ENCODE data around the gene UBXN7. TPM values are rescaled to one million over a fixed set of nuclear protein-coding genes. Genes with fewer than 3 reads are reported as not detected.

UBXN7 gene
- total and polyA plus RNA-seq, 9 of the 15 experiments (the other 6 are each of a cell fraction or from before 2014, with no cell fraction given), result 3.5 to 44.6 (median 13.4) TPM

GRCh38 chr3:196317687-196318467, 114.3 kb downstream of the UBXN7 start, which contains the start of gene DYNLT2B (continued):
- TF ChIP-seq CLOCK (CRISPR knock-in tag; IDR thresholded peaks at IDR 0.05; ENCODE audit: borderline replicate concordance), result no peak
- no peak for TF ChIP-seq ZNF146 (CRISPR knock-in tag; IDR thresholded peaks at IDR 0.05; ENCODE audit: unreplicated experiment)
- peak; percentile 70 to 87 for TF ChIP-seq MAZ (CRISPR knock-in tag; conservative IDR thresholded peaks at IDR 0.05 in 1 of 2, IDR thresholded peaks at IDR 0.05 in 1 of 2)
- peak; percentile 90; the same call in 1 of the 2 replicates for TF ChIP-seq CTBP1 (IDR thresholded peaks at IDR 0.05; ENCODE audit: borderline replicate concordance)
- TF ChIP-seq SETDB1 (IDR thresholded peaks at IDR 0.05; ENCODE audit: low read length), result peak; percentile 12
- no peak; a peak in 1 of 4 replicates for TF ChIP-seq TBL1XR1 (IDR thresholded peaks at IDR 0.05; ENCODE audit: low read length in 2 of 2)
- TF ChIP-seq ZNF778 (CRISPR knock-in tag; IDR thresholded peaks at IDR 0.05), result no peak
- TF ChIP-seq ZBTB43 (CRISPR knock-in tag; IDR thresholded peaks at IDR 0.05), result 0 out of 2 replicates have a peak, but pooled peaks have one; percentile 83
- TF ChIP-seq HNRNPLL (IDR thresholded peaks at IDR 0.05; ENCODE audit: low read depth, low read length, poor library complexity, severe bottlenecking), result peak; percentile 77
- 0 out of 2 replicates have a peak, but pooled peaks have one; percentile 30 for TF ChIP-seq SP1 (CRISPR knock-in tag; IDR thresholded peaks at IDR 0.05)
- TF ChIP-seq LCOR (CRISPR knock-in tag; IDR thresholded peaks at IDR 0.05), result 0 out of 2 replicates have a peak, but pooled peaks have one; percentile 14
- TF ChIP-seq GTF2A2 (tag; IDR thresholded peaks at IDR 0.05), result no peak
- TF ChIP-seq MYC (IDR thresholded peaks at IDR 0.05; ENCODE audit: low read depth, low read length), result peak; percentile 74; the same call in 1 of the 2 replicates
- no peak for TF ChIP-seq MYC (CRISPR knock-in tag; IDR thresholded peaks at IDR 0.05; ENCODE audit: borderline replicate concordance, low read depth)
- TF ChIP-seq THRAP3 (IDR thresholded peaks at IDR 0.05; ENCODE audit: borderline replicate concordance), result no peak
- peak; percentile 27; the same call in 1 of the 2 replicates for TF ChIP-seq ZNF431 (CRISPR knock-in tag; IDR thresholded peaks at IDR 0.05)
- TF ChIP-seq ATF1 (CRISPR knock-in tag; IDR thresholded peaks at IDR 0.05), result peak; percentile 68; the same call in 1 of the 2 replicates
- peak; percentile 86 for TF ChIP-seq ATF1 (tag; IDR thresholded peaks at IDR 0.05)
- 0 out of 2 replicates have a peak, but pooled peaks have one; percentile 18 for TF ChIP-seq STAG1 (CRISPR knock-in tag; IDR thresholded peaks at IDR 0.05; ENCODE audit: borderline replicate concordance)
- peak; percentile 69 for TF ChIP-seq HCFC1 (IDR thresholded peaks at IDR 0.05; ENCODE audit: low read depth, low read length)
- TF ChIP-seq SMAD4 (CRISPR knock-in tag; conservative IDR thresholded peaks at IDR 0.05), result peak; percentile 56
- TF ChIP-seq ZNF668 (CRISPR knock-in tag; IDR thresholded peaks at IDR 0.05), result no peak
- peak; percentile 91; the same call in 1 of the 2 replicates for TF ChIP-seq ESRRA (IDR thresholded peaks at IDR 0.05; ENCODE audit: borderline replicate concordance, low read depth)
- TF ChIP-seq TEAD1 (CRISPR knock-in tag; IDR thresholded peaks at IDR 0.05), result 0 out of 4 replicates have a peak, but pooled peaks of 1 of the 2 experiments have one; percentile 64
- peak; percentile 84 for TF ChIP-seq GATAD2B (IDR thresholded peaks at IDR 0.05; ENCODE audit: borderline replicate concordance)
- peak; percentile 58; the same call in 1 of the 2 replicates for TF ChIP-seq NR1H2 (CRISPR knock-in tag; IDR thresholded peaks at IDR 0.05)

All from K562 (cell line).